Activated CD4-positive, CD25-positive, alpha-beta regulatory T cell treated with anti-CD3 and anti-CD28 coated beads, Interleukin-2, amount 50 U/mL, for 72 hours (primary cell): ENCODE data around the gene TRIB2.
A peak's percentile ranks its signal among the peaks of the same experiment; 100 is the strongest.

ENCODE experiments used
- DNase-seq: peaks from one replicate; pipeline ENCODE4 v3.0.0; 2021

TRIB2 gene

GRCh38 chr2:12701786-12702167 lies 15.0 kb upstream of the TRIB2 start:
- DNase-seq, result no peak

- no peak for DNase-seq
Measured at GRCh38 chr2:12702168-12703121, 14.3 kb upstream of the TRIB2 start.

- DNase-seq, result no peak
Measured at GRCh38 chr2:12704378-12704777, 12.4 kb upstream of the TRIB2 start.

- no peak for DNase-seq
Measured at GRCh38 chr2:12705230-12705629, 11.5 kb upstream of the TRIB2 start.

GRCh38 chr2:12705742-12706141 lies 11.0 kb upstream of the TRIB2 start:
- DNase-seq, result no peak

- no peak for DNase-seq
Measured at GRCh38 chr2:12708508-12709206, 8.1 kb upstream of the TRIB2 start.

GRCh38 chr2:12709207-12709522 lies 7.6 kb upstream of the TRIB2 start:
- DNase-seq, result no peak

GRCh38 chr2:12710301-12710700 lies 6.4 kb upstream of the TRIB2 start:
- DNase-seq, result no peak

- no peak for DNase-seq
Measured at GRCh38 chr2:12711339-12711738, 5.4 kb upstream of the TRIB2 start.

- DNase-seq, result no peak
Measured at GRCh38 chr2:12712881-12713280, 3.9 kb upstream of the TRIB2 start.

GRCh38 chr2:12714391-12715221 lies 2.1 kb upstream of the TRIB2 start:
- no peak for DNase-seq

- DNase-seq, result no peak
Measured at GRCh38 chr2:12715258-12716031, 1.3 kb upstream of the TRIB2 start.

- DNase-seq, result peak; percentile 76
Measured at GRCh38 chr2:12716032-12716281, 779 bp upstream of the TRIB2 start.

- peak; percentile 57 for DNase-seq
Measured at GRCh38 chr2:12717191-12718014, 667 bp downstream of the TRIB2 start.

GRCh38 chr2:12718015-12718671 lies 1.4 kb downstream of the TRIB2 start:
- DNase-seq, result no peak

GRCh38 chr2:12718711-12719399 lies 2.1 kb downstream of the TRIB2 start:
- no peak for DNase-seq

- no peak for DNase-seq
Measured at GRCh38 chr2:12719400-12720277, 2.9 kb downstream of the TRIB2 start.

- no peak for DNase-seq
Measured at GRCh38 chr2:12720278-12720620, 3.5 kb downstream of the TRIB2 start.

- no peak for DNase-seq
Measured at GRCh38 chr2:12720754-12721378, 4.1 kb downstream of the TRIB2 start.
